A172 (cell line): ENCODE data around the gene ATRIP. TPM values are rescaled to one million over a fixed set of nuclear protein-coding genes. Genes with fewer than 3 reads are reported as not detected.
A peak's percentile ranks its signal among the peaks of the same experiment; 100 is the strongest.

Source experiments
- DNase-seq: peaks from one replicate; pipeline ENCODE4 v3.0.0-alpha.2; 2015; ENCODE audit warnings: low spot score
- total RNA-seq: library from RNA; depleted of rRNA; stranded (reverse); fragments of >200 nt; shearing (Covaris generic); gene quantifications from 2 replicates; pipeline ENCODE4 v1.2.3, GENCODE V29; 2014

ATRIP gene
- total RNA-seq, 1 experiment from 2014 or later: 8.1 TPM

DNA sequence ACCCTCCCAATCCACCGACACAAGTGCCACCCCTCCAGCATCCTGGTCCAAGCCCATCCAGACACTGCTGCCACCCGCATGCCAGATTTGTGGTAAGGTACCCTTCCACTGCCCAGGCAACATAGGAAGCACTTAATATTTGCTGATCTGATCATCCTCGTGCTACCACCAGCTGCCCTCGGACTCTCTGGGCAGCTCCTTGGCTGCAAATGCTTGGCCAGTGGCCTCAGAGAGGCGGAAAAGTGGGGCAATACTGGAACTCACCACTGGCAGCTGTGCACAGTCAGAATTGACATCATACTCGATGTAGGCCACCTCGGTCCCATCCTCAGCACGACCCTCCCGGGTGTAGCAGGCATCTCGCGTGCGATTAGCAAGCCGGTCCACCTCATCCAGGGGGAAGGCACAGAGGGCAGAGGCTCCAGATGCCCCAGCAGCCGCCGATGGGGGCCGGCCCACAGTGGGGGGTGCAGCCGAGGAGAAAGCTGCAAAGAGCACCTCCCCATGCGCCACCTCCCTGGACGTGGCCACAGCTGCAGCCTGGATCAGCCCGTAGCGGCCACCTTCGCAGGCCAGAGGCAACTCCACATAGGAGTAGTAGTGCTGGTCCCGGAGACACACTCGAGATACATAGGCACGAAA, 23.2 kb upstream of the ATRIP start:
- DNase-seq: no peak

GRCh38 chr3:48423883-48424695, 22.4 kb upstream of the ATRIP start:
- no peak for DNase-seq

- no peak for DNase-seq
These were observed 21.2 kb upstream of the ATRIP start for GRCh38 chr3:48425281-48425812.

- DNase-seq: no peak
These were observed 20.1 kb upstream of the ATRIP start for GRCh38 chr3:48426401-48426909.

- DNase-seq: no peak
These were observed 19.4 kb upstream of the ATRIP start for GRCh38 chr3:48426944-48427629.

- no peak for DNase-seq
These were observed 18.9 kb upstream of the ATRIP start for GRCh38 chr3:48427630-48427962.

GRCh38 chr3:48428088-48428571, 18.4 kb upstream of the ATRIP start:
- DNase-seq: no peak

- DNase-seq: no peak
These were observed 17.8 kb upstream of the ATRIP start for GRCh38 chr3:48428572-48429316.

DNA sequence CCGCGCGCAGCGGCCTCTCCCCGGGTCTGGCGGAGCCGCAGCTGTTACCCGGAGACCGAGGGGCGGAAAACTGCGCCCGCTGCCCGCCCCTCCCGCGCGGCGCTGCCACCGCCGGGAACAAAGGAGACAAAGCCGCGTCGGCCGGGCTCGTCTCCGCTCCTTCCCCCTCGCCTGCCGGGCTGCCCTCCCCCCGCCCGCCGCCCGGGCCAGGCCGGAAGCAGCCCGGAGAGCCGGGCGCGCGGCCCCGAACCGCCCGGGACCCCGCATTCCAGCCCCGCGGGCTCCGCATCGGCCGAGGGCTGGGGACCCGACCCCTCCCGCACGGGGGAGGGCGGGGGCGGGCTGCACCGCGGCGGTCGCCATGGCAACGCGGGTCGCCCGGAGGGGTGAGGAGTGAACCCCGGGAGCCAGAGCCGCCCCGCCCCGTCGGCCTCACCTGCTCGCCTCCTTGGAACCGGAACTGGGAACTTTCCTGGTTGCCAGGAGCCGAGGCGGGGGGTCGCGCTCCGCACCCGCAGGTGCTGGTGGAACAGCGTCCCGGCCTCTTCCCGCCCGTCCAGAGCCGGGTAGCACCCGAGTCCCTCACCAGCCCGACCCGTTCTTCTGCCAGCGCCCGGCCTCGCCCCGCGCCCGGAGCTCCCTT, 17.1 kb upstream of the ATRIP start:
- no peak for DNase-seq

- no peak for DNase-seq
These were observed 16.4 kb upstream of the ATRIP start, which contains the start of gene PLXNB1 for GRCh38 chr3:48429960-48430707. Gene PLXNB1 (minus strand): TSS chr3:48430086. CDS start chr3:48424611, 5,475 bp downstream.

- no peak for DNase-seq
These were observed 15.8 kb upstream of the ATRIP start for GRCh38 chr3:48430708-48431101.

GRCh38 chr3:48431224-48432029, 15.1 kb upstream of the ATRIP start:
- DNase-seq: no peak

- no peak for DNase-seq
These were observed 13.8 kb upstream of the ATRIP start for GRCh38 chr3:48432411-48433371.

- DNase-seq: peak; percentile 77
These were observed 12.9 kb upstream of the ATRIP start for GRCh38 chr3:48433472-48434118.

- DNase-seq: no peak
These were observed 11.8 kb upstream of the ATRIP start for GRCh38 chr3:48434591-48435222.

GRCh38 chr3:48435223-48435595, 11.3 kb upstream of the ATRIP start:
- DNase-seq: no peak
